ENCODE measurements around the gene BCAS1.

DNA sequence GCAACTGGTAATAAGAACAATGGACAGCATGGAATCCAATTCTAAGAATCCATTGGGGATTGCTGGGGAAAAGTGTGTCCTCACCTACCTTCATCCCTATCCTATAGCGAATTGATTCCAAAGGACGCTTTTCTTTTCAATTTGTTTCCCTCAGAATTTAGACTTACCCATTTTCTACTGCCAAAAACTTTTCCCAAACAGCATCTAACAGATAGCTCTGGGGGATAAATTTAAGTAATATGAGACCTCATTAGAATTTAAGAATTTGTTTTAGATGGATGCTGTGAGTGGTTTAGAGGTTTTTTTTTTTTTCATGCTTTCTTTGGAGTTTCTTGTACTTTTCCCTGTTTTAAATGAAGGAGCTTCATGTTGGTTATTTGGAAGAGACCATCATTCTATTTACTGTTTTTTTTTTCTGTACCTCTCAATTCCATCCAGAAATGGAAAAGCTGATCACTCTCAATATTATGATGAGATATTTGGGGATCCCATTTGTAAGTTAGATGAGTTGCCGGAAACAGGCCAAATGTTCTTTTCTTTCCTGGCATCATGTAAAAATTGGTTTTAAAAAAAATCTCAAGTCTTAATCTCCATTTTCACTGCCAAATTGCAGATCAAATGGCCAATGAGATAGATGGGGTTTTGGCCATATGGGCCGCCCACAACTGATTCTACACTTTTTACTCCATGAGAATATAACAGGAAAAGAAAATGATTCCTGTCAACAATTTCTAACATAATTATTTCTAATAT lies 105.7 kb downstream of the BCAS1 start:
- TF ChIP-seq, protein P1, sequence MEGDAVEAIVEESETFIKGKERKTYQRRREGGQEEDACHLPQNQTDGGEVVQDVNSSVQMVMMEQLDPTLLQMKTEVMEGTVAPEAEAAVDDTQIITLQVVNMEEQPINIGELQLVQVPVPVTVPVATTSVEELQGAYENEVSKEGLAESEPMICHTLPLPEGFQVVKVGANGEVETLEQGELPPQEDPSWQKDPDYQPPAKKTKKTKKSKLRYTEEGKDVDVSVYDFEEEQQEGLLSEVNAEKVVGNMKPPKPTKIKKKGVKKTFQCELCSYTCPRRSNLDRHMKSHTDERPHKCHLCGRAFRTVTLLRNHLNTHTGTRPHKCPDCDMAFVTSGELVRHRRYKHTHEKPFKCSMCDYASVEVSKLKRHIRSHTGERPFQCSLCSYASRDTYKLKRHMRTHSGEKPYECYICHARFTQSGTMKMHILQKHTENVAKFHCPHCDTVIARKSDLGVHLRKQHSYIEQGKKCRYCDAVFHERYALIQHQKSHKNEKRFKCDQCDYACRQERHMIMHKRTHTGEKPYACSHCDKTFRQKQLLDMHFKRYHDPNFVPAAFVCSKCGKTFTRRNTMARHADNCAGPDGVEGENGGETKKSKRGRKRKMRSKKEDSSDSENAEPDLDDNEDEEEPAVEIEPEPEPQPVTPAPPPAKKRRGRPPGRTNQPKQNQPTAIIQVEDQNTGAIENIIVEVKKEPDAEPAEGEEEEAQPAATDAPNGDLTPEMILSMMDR (conservative IDR thresholded peaks at IDR 0.05; ENCODE audit: low read length): no peak
- no peak for TF ChIP-seq EZH2phosphoT487 (IDR thresholded peaks at IDR 0.05; ENCODE audit: borderline replicate concordance, low read depth, low read length)
